ENCODE data around the gene KCNH8.
"Not testable (repeated sequence)": the region's sequence is repeated elsewhere in the genome, so short reads cannot be mapped to it uniquely, and the experiment has no call there.

The KCNH8 gene

DNA sequence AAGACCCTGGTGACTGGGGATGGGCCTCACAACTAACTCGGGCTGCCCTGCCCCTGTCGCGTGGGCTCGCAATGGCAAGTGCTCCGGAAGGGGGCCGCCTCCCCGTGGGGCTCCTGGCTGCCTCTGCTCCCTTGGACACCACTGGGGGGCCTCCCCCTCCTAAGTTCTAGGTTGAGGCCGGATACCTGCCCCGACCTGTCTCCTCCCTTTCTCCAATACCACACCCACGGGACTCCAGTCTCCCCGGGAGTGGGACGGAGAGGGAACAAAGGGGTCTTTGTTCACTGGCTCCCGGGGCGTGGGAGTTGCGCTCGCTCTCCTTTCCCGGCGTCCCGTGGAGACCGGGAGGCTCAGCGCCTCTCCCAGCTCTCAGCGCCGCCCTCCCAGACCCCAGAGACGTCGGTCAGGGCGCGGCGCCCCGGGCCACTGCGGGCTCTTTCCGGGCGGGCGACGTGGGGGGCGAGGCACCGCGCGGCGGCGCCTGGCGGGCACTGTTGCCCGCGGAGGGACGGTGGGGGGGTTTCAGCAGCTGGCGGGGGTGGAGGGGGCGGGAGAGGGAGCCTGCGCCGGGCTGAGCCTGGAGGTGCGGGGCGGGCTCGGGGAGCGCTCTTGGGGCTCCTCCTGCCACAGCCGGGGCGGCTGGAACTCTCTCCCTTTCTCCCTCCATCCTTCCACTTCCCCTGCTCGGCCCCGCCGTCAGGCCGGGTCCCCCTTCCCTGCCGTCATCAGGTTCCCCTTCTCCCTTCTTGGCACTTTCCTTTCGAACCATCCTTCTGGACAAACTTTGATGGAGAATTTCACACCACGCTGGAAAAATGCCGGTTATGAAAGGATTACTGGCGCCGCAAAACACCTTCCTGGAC is at the start of gene KCNH8:
KCNH8 (plus strand) TSS at position 606 of the 863 bp plus-strand sequence; CDS start at position 816, 210 bp downstream.
- DNase-seq: peak; percentile 0

DNA sequence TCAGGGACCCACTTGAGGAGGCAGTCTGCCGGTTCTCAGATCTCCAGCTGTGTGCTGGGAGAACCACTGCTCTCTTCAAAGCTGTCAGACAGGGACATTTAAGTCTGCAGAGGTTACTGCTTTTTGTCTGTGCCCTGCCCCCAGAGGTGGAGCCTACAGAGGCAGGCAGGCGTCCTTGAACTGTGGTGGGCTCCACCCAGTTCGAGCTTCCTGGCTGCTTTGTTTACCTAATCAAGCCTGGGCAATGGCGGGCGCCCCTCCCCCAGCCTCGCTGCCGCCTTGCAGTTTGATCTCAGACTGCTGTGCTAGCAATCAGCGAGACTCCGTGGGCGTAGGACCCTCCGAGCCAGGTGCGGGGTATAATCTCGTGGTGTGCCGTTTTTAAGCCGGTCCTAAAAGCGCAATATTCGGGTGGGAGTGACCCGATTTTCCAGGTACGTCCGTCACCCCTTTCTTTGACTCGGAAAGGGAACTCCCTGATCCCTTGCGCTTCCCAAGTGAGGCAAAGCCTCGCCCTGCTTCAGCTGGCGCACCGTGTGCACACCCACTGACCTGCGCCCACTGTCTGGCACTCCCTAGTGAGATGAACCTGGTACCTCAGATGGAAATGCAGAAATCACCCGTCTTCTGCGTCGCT is 45.5 kb upstream of the KCNH8 start:
- not testable (repeated sequence) for DNase-seq

DNA sequence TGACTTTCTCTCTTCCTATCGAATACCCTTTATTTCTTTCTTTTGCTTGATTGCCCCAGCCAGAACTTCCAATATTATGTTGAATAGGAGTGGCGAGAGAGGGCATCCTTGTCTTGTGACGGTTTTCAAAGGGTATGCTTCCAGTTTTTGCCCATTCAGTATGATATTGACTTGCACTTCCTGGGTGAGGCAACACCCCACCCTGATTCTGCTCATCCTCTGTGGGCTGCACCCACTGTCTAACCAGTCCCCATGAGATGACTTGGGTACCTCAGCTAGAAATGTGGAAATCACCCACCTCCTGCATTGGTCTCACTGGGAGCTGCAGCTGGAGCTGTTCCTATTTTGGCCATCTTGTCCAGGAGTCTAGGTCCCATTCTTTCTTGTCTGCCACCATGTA is 44.8 kb upstream of the KCNH8 start:
- no peak for DNase-seq

DNA sequence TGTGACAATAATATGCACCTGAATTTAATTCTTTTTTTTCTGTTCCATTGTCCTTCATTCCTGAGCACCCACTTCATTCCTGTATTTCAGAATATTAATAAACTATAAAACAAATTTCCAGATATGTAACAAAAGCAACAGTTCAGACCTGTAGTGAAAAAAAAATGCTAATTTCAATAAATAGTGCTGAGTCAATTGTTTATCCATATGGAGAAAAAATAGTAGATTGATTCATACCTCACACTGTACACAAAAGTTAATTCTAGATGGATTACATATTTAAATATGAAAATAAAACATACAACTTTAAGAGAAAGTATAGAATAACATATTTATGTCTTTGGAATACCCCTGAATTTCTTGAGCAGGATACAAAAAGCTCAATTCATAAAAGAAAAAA is 43.9 kb upstream of the KCNH8 start:
- no peak for DNase-seq

DNA sequence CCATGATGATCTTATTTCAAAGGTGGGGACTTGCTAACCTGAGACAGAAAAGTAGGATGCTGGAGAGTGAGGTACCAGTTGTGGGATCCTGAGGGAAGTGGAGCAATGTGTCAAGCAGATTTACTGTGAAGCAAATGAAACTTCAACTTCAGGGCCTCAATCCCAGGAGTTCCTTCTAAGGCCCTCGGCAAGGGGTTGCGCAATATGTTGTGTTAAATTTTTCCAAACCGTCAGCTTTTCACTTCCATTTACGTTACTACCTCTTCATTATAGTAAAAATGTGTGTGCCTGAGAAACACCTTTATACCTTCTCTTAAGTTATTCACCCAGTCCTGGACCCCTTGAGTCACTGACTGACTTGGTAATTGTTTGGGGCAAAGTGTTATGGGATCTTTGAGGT is 42.5 kb upstream of the KCNH8 start:
- DNase-seq: no peak

DNA sequence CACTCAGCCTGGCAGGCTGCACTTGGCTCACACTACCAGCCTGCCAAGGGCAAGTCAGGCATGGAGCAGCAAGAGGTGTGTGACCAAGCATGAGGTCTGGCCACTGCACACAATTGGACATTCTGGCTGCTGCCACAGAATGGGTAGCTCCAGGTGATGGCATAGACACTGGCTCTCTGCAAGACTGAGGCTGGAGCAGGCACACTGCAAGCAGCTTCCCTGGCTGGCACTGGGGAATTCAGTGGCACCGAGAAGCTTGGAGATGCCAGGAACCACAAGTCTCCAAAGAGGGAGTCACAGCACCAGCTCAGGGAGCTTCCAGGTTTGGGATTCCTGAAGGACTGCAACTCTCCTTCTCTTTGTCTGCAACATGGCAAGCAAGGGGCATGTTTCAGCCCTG is 42.0 kb upstream of the KCNH8 start:
- DNase-seq: no peak

DNA sequence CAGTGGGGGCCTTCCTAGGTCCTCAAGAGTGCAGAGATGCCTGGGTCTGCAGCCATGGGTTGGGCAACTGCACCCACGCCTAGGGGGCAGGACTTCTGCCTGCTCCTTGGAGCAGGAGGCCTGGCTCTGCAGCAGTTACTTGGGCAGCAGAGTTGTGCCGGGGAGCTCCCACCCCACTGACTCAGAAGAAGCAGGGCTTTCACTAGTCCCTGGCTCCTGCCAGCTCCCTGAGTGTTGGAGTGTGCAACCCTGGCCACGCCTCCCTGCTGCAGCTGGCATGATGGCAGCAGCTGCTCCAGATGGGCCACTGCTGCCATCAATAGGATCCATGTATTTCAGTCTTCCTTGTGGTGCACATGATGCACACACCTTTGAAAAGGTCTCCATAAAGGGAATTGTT is 40.6 kb upstream of the KCNH8 start:
- no peak for DNase-seq

DNA sequence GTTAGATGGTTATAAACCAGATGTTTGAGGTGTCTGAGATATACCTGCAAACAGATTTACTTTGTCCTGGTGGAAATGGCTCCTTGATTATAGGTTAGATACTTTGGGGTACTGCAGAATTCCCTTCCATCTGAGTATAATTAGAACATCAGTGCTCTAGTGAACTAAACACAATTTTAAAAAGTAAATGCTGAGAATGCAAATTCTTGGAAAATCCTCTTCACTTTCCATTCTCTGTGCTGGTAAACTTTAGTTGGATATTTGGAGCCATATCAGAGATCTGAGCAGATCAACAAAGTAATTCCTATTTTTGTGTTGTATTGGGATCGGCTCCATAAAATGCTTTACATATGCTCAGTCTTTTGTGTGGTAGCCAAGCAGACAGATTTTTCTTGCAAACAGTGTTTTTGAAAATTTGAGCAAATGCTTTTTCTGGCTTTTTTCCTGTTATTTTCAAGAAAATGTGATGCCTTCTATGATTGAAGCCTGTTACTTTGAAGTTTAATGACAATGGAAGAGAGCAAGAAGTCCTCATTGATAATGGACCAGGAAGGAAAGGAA is 37.9 kb upstream of the KCNH8 start:
- DNase-seq: no peak

DNA sequence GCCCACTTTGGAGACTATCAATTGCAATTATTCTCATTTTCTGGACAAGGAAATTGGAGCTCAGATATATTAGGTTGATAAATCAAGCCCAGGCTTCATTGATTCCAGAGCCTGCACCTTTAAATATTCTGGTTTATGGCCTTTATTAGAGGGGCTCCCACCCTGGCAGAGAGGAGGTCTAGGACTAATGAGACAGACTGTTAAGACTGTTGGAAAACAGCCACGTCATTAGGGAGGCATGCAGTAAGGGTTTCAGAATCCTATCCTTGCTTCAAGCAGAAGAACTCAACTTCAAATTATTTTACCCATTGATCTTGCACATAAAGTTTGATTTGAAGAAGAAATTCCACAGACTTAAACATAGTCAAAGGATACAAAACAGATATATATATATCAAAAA is 33.8 kb upstream of the KCNH8 start:
- no peak for DNase-seq

DNA sequence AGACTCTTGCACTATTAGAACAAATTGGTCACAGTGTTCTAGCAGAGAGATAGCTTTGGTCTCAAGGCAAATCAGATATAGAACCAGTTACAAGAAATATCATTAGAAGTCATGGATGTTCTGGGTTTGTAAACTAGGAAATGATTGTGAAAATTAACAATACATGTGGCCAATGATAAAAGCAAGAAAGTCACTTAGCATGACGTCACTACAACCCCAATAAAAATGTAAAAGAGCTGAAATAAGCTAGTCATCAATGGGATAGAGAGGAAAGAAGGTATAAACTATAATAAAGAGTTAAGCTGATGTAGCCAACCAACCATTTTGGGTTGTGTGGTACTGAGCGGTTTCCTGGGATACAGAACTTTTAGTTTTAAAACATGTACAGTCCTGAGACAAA is 32.1 kb upstream of the KCNH8 start:
- DNase-seq: no peak

DNA sequence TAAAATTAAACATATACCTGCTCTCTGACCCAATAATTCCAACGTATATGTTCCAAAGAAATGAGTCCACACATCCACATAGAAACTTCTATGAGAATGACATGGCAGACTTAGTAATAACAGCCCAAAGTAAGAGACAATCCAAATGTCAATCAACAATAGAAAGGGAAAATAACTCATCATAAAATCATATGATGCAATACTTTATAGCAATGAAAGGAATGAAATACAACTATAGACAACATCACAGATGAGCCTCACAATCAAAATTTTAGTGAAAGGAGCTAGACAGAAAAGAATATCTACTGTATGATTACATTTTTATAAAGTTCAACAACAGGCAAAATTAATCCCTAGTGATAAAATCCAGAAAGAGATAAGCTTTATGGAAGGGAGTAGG is 23.6 kb upstream of the KCNH8 start:
- no peak for DNase-seq

DNA sequence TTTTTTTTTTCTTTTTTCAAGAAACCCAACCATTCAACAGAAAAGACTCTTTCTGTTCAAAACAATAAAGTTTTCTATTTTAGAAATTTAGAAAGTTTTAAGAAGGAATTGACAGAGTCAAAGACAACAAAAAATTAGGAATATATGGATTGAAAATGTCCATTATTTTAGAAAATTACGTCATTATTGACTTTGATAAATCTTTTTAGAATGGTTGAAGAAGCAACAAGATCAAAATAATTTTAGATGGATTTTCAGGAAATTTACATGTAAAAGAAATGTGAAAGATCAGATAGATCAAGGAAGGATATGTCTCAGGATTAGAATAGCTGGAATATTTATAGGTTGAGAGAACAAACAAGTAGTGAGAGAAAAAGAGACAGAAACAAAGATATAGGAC is 8.4 kb upstream of the KCNH8 start:
- DNase-seq: no peak

DNA sequence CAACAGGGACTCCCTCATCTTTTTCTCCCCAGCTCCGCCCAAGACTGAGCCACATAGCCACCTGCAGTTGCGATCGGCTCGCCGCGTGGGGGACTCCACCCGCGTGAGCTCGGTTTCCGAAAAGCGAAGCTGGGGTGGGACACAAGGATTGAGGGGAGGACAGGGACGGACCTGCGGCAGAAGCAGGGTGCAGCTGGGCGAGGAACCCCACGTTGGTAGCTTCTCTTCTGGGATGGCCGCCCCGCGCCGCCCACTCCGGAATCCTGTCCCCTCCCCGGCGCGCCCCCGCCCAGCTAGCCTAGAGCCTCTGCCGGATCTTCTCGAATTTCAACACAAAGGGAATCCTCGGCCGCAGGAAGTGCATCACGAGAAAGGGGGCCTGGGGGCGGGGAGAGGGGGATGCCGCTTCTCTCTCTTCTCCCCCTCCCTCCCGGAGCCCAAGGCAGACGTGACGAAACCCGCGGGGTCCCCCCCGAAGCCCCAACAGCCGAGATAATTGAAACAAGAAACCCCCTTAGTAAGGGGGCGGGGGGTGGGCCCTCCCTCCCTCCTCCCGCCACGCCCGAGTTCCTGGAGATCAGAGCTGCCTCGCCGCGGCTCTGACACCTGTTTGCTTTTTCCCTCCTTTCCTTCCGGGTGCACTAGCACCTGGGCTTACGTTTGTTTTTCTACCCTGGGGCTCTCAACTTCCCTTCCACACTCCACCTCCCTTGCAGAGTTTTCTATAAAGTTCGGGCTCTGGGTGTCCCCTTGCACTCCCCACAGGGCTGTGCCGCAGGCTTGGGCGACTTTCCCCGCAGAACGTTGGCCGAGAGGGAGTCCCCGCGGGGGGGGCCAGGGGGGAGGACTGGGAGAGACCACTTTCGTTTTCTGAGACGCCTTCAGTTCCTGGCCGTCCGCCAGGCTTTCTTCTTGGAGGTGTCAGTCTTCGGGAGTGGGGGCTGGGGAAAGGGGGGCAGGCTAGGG is 1.3 kb upstream of the KCNH8 start:
- peak; percentile 54 for DNase-seq

DNA sequence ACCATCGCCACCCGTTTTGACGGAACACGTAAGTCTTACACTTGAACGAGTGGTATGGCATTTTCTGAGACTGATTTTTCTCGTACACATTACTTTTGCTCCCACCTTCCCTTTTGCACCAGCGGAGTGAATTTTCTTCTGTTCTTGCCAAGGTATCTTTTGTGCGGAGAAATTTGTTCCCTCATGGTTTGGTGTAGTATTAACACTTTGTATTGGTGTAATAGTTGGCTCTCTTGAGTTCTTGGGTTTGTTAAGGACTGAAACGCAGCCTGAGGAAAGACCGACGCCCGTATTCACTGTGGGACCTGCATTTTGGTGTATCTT is 420 bp downstream of the KCNH8 start:
- no peak for DNase-seq

DNA sequence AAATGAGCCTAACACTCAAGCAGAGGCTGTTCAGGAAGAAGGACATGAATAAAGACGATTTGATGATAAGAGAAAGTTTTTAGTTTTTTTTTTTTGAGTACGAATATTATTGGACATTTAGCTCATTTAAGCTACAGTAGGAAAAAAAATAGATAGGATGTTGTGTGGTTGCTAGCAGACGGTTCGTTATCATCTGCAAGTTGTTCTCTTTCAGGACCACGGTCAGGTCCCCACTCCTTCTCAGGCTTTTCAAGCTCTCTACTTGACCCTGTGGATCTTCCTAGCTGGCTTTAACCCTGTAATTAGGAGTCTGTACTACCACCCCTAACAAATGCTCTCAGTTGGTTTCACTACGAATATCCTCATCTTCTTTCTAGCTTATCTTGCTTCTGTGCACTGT is 1.1 kb downstream of the KCNH8 start:
- peak; percentile 25 for DNase-seq

DNA sequence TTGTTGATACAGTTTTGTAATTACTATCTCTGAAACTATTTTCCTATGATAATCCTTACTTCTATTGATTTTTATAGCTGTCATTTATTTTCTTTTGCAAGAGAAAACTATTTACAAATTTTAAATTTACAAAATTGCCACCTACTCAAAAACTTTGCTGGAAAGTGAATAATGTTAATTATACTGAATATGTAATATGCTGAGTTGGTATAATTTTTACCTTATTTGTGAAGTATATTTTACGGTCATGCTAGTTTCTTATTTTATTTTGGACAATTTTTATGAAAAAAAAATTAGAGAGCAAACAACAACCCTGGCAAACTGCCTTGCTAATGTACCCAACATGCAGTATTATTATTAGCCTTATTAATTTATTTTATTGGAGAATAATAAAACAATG is 2.9 kb downstream of the KCNH8 start:
- no peak for DNase-seq

DNA sequence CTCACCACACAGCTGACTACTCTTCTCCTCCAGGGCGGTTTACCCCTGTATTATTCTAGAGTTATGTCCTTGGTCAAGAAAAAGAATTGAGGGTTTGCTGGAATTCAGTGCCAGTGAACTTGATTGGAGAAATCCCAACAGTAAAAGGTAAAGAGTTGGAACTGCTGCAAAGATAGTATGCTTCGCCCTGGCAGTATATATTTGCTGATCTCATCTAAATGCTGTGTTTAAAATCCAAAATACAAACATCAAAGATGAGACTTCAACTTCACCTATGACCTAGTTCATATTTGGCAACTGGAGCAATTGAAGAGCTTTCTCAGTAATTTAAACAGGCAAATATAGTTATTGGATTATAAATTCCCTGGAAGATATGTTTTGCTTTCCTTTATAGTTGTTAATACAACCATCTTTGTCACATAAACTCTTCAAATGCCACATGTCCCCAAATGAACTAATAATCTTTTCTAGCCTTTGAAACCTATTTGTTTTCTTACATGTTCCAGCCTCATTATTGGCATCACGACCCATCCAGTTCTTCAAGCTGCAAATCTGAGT is 6.5 kb downstream of the KCNH8 start:
- no peak for DNase-seq

DNA sequence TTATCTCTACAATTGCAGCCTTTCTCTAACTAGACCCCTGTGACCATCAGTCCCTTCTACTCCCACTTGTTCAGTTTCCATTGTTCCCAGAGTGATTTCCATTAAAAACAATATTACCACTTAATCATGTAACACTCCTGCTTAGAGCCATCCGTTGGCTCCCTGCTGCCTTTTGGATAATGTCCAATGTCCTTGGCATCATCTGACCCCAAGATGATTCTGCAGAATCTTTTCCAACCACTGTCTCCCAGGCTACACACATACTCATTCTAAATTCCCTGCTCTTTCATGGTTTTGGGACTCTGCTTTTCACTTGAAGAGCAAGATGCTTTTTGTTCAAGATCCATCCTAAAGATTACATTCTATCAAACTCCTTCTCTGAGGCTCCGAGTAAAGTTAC is 7.1 kb downstream of the KCNH8 start:
- DNase-seq: no peak

DNA sequence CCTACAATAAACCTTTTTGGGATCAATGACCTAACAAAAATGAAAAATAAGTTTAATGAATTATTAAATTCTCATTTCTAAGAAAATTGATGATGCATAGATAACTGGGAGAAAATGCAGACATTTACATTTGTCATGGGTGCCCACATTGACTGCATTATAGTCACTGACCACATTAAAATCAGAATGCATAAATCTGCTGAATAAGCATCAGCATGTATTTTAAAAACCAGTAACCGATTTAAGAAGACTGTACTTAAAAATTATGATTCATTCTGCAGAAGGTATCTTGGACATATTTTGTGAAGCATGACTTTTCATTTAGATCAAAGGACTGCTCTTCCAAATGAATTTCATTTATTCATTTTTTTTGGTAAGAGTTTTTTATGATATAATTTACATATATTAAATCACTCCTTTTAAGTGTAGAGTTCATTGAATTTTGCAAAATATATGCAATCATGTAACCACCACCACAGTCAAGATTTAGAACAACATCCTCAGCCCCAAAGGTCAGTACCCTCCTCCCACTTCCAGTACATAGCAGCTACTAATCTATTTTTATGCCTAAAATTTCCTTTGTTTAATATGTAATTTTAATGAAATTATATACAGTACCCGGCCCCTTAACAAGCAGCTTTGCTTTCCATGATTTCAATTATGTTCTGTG is 11.8 kb downstream of the KCNH8 start:
- no peak for DNase-seq

DNA sequence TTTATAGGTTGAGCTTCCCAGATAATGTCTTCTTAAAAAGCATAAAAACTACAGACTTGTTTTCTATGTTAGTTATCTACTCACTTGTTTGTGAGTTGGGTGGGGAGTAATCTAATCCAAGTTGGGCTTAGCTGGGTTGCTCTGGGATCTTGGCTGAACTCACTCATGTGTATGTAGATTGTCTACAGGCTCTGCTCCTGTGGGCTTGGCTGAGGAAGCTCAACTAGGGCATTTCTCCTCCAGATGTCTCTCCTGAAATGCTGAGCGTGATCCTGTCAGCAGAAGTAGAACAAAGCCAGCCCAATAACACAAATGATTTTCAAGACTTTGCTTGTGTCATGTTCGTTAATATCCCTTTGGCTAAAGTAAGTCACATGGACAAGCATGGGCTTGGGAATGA is 17.3 kb downstream of the KCNH8 start:
- DNase-seq: no peak

DNA sequence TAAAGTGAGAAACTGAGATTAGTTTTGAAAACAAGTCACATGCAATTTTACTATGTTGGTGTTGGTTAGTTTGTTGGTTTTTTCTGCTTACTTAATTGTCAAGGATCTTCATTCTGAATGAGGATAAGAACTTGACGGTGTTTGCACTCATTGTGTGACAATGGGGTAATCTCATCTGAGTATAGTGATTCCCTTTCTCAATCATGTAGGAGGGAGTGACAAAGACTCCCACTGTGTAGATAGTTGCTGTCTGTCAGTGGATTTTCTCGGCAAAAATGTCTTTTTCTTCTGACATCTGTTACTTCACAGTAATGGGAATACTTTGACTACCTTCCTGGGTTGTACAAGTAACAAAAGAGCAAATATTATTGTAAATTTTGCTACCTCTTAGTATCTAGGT is 23.5 kb downstream of the KCNH8 start:
- no peak for DNase-seq

DNA sequence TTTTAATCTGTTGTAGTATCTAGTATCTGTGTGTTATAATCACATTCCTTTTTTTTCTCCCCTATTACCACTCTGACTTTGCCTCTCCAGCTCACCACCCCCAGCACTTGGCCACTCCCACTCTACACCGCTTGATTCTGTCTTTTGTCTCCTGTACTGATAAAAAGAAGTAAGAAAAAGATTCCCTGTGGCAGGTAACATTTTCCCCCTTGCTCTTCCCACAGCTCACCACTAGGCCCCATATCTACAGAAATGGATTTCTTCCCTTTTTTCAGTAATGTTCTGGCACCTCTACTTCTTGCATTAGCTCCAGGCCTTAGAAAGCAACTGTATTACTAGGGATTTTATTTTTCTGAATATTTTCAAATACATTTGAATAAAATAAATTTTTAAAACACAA is 25.6 kb downstream of the KCNH8 start:
- DNase-seq: no peak

Measured in CD4-positive, alpha-beta T cell treated with Interleukin-12 subunit alpha and Interleukin-12 subunit beta, for 1 hour (primary cell).